Stimulated activated CD8-positive, alpha-beta memory T cell treated with anti-CD3 and anti-CD28 coated beads, Interleukin-4, amount 100 ng/mL, for 48 hours (primary cell): ENCODE data around the gene ACOT9.
"Not testable (repeated sequence)": the region's sequence is repeated elsewhere in the genome, so short reads cannot be mapped to it uniquely, and the experiment has no call there.

ENCODE experiments used
- DNase-seq: peaks from one replicate; pipeline ENCODE4 v3.0.0-alpha.2; 2020

ACOT9 gene

GRCh38 chrX:23742697-23743622, at the start of gene ACOT9:
TSS of gene ACOT9 (minus strand) at chrX:23743276. CDS start at chrX:23743144, 132 bp downstream.
- DNase-seq = peak; percentile 79

- DNase-seq = no peak
Observed at GRCh38 chrX:23790155-23790497, 47.0 kb upstream of the ACOT9 start.

- DNase-seq = no peak
Observed at GRCh38 chrX:23789386-23790154, 46.5 kb upstream of the ACOT9 start.

- DNase-seq = no peak
Observed at GRCh38 chrX:23788946-23789345, 45.9 kb upstream of the ACOT9 start.

GRCh38 chrX:23788521-23788920, 45.4 kb upstream of the ACOT9 start:
- DNase-seq = no peak

GRCh38 chrX:23787745-23788118, 44.7 kb upstream of the ACOT9 start:
- no peak for DNase-seq

- DNase-seq = no peak
Observed at GRCh38 chrX:23786268-23786815, 43.3 kb upstream of the ACOT9 start.

- no peak for DNase-seq
Observed at GRCh38 chrX:23785580-23785979, 42.5 kb upstream of the ACOT9 start.

GRCh38 chrX:23784470-23785331, 41.6 kb upstream of the ACOT9 start:
- no peak for DNase-seq

- no peak for DNase-seq
Observed at GRCh38 chrX:23783589-23784469, 40.8 kb upstream of the ACOT9 start.

GRCh38 chrX:23782863-23783588, 40.0 kb upstream of the ACOT9 start, which contains the start of gene SAT1:
TSS of gene SAT1 (plus strand) at chrX:23783173. CDS start at chrX:23783352, 179 bp downstream.
- peak; percentile 94 for DNase-seq

GRCh38 chrX:23782455-23782854, 39.4 kb upstream of the ACOT9 start:
- no peak for DNase-seq

GRCh38 chrX:23779025-23779424, 35.9 kb upstream of the ACOT9 start:
- DNase-seq = no peak

- DNase-seq = no peak
Observed at GRCh38 chrX:23776363-23776762, 33.3 kb upstream of the ACOT9 start.

- no peak for DNase-seq
Observed at GRCh38 chrX:23773601-23774175, 30.6 kb upstream of the ACOT9 start.

- not testable (repeated sequence) for DNase-seq
Observed at GRCh38 chrX:23771086-23771485, 28.0 kb upstream of the ACOT9 start.

- no peak for DNase-seq
Observed at GRCh38 chrX:23770142-23770541, 27.1 kb upstream of the ACOT9 start.

GRCh38 chrX:23766650-23767551, 23.8 kb upstream of the ACOT9 start:
- no peak for DNase-seq

GRCh38 chrX:23765868-23766267, 22.8 kb upstream of the ACOT9 start:
- no peak for DNase-seq
